ENCODE data around the gene LRRC3.

LRRC3 gene

GRCh38 chr21:44484498-44485253, 29.4 kb downstream of the LRRC3 start:
- Histone ChIP-seq H3K9ac (ENCODE audit: low read length) (no peak overlapping the region), H2BK15ac (ENCODE audit: low read depth, poor library complexity, severe bottlenecking) (no peak overlapping the region), H3K4me1 (ENCODE audit: control insufficient read depth, insufficient read depth, low read depth, low read length) (no peaks in the 10 kb centered on the region), H2BK12ac (ENCODE audit: low read length in 2 of 2) (no peak overlapping the region), H3K18ac (ENCODE audit: low read depth in 1 of 2, low read length in 2 of 2) (no peak overlapping the region), H3K23ac (ENCODE audit: low read length in 2 of 2) (no peak overlapping the region), H3K27ac (ENCODE audit: low read length, poor library complexity, severe bottlenecking) (no peak overlapping the region), H3K79me1 (replicated peaks; ENCODE audit: low read length, poor library complexity, severe bottlenecking) (no peaks in the 10 kb centered on the region), H2BK120ac (ENCODE audit: low read depth, low read length) (no peak overlapping the region), H3K14ac (ENCODE audit: low read length in 2 of 2) (no peak overlapping the region), H3K4me3 (ENCODE audit: insufficient read depth in 1 of 2, low read depth in 1 of 2, low read length in 2 of 2) (no peak overlapping the region), H3K9me3 (ENCODE audit: control insufficient read depth, low read length) (no peaks in the 10 kb centered on the region), H3K4ac (ENCODE audit: low read depth in 1 of 2, low read length in 2 of 2) (no peak overlapping the region), H3K27me3 (ENCODE audit: control insufficient read depth in 1 of 2, insufficient read depth in 1 of 2, low read length in 2 of 2) (peaks cover 12 to 25% of the 10 kb centered on the region in 2 experiments), H4K91ac (ENCODE audit: low read length) (no peak overlapping the region), H3K4me2 (ENCODE audit: low read length, poor library complexity, severe bottlenecking) (no peak overlapping the region), H2AFZ (ENCODE audit: low read depth, low read length) (no peak overlapping the region), H3K36me3 (ENCODE audit: control insufficient read depth in 1 of 2, insufficient read depth in 2 of 2, low read depth in 1 of 2, low read length in 2 of 2) (no peaks in the 10 kb centered on the region), H2AK5ac (ENCODE audit: low read length, severe bottlenecking) (no peak overlapping the region), H2BK5ac (ENCODE audit: low read depth, low read length, poor library complexity, severe bottlenecking) (no peak overlapping the region), H4K8ac (ENCODE audit: low read length) (no peak overlapping the region)
- WGBS: 86% methylated on average over 19 of the region's 43 CpGs
- DNase-seq: no peak

- 33% methylated on average over 25 of the region's 25 CpGs for WGBS
- H3K36me3 ChIP-seq (ENCODE audit: control insufficient read depth in 1 of 2, insufficient read depth in 2 of 2, low read depth in 1 of 2, low read length in 2 of 2): no peaks in the 10 kb centered on the region
- H4K91ac ChIP-seq (ENCODE audit: low read length): no peak overlapping the region
- no peak overlapping the region for H2AFZ ChIP-seq (ENCODE audit: low read depth, low read length)
- H3K4me3 ChIP-seq (ENCODE audit: insufficient read depth in 1 of 2, low read depth in 1 of 2, low read length in 2 of 2): peak overlapping the region in 1 of 2 experiments; percentile 71
- H2BK120ac ChIP-seq (ENCODE audit: low read depth, low read length): no peak overlapping the region
- H3K79me1 ChIP-seq (replicated peaks; ENCODE audit: low read length, poor library complexity, severe bottlenecking): no peaks in the 10 kb centered on the region
- no peak overlapping the region for H2BK15ac ChIP-seq (ENCODE audit: low read depth, poor library complexity, severe bottlenecking)
- no peak overlapping the region for H3K27ac ChIP-seq (ENCODE audit: low read length, poor library complexity, severe bottlenecking)
- H3K4ac ChIP-seq (ENCODE audit: low read depth in 1 of 2, low read length in 2 of 2): no peak overlapping the region
- peak overlapping the region in 1 of 2 experiments; percentile 16 for H3K18ac ChIP-seq (ENCODE audit: low read depth in 1 of 2, low read length in 2 of 2)
- no peaks in the 10 kb centered on the region for H3K9me3 ChIP-seq (ENCODE audit: control insufficient read depth, low read length)
- H3K27me3 ChIP-seq (ENCODE audit: control insufficient read depth in 1 of 2, insufficient read depth in 1 of 2, low read length in 2 of 2): peaks cover 12 to 25% of the 10 kb centered on the region in 2 experiments
- peak; percentile 74 for DNase-seq
- no peak overlapping the region for H4K8ac ChIP-seq (ENCODE audit: low read length)
- no peak overlapping the region for H3K14ac ChIP-seq (ENCODE audit: low read length in 2 of 2)
- H2BK12ac ChIP-seq (ENCODE audit: low read length in 2 of 2): no peak overlapping the region
- no peak overlapping the region for H3K23ac ChIP-seq (ENCODE audit: low read length in 2 of 2)
- H3K9ac ChIP-seq (ENCODE audit: low read length): peak overlapping the region; percentile 50
- H2AK5ac ChIP-seq (ENCODE audit: low read length, severe bottlenecking): no peak overlapping the region
- H3K4me2 ChIP-seq (ENCODE audit: low read length, poor library complexity, severe bottlenecking): no peak overlapping the region
- H2BK5ac ChIP-seq (ENCODE audit: low read depth, low read length, poor library complexity, severe bottlenecking): no peak overlapping the region
- H3K4me1 ChIP-seq (ENCODE audit: control insufficient read depth, insufficient read depth, low read depth, low read length): no peaks in the 10 kb centered on the region
These were observed 30.0 kb downstream of the LRRC3 start for GRCh38 chr21:44485254-44485793.

- Histone ChIP-seq H2BK120ac (ENCODE audit: low read depth, low read length) (no peak overlapping the region), H3K9me3 (ENCODE audit: control insufficient read depth, low read length) (no peaks in the 10 kb centered on the region), H3K9ac (ENCODE audit: low read length) (peak overlapping the region; percentile 50), H3K4me1 (ENCODE audit: control insufficient read depth, insufficient read depth, low read depth, low read length) (no peaks in the 10 kb centered on the region), H2BK15ac (ENCODE audit: low read depth, poor library complexity, severe bottlenecking) (no peak overlapping the region), H3K18ac (ENCODE audit: low read depth in 1 of 2, low read length in 2 of 2) (no peak overlapping the region), H3K4ac (ENCODE audit: low read depth in 1 of 2, low read length in 2 of 2) (no peak overlapping the region), H2BK5ac (ENCODE audit: low read depth, low read length, poor library complexity, severe bottlenecking) (no peak overlapping the region), H3K4me2 (ENCODE audit: low read length, poor library complexity, severe bottlenecking) (no peak overlapping the region), H3K36me3 (ENCODE audit: control insufficient read depth in 1 of 2, insufficient read depth in 2 of 2, low read depth in 1 of 2, low read length in 2 of 2) (no peaks in the 10 kb centered on the region), H3K23ac (ENCODE audit: low read length in 2 of 2) (no peak overlapping the region), H2BK12ac (ENCODE audit: low read length in 2 of 2) (peak overlapping the region in 1 of 2 experiments; percentile 12), H2AK5ac (ENCODE audit: low read length, severe bottlenecking) (no peak overlapping the region), H4K91ac (ENCODE audit: low read length) (peak overlapping the region; percentile 45), H3K79me1 (replicated peaks; ENCODE audit: low read length, poor library complexity, severe bottlenecking) (no peaks in the 10 kb centered on the region), H4K8ac (ENCODE audit: low read length) (no peak overlapping the region), H2AFZ (ENCODE audit: low read depth, low read length) (peak overlapping the region; percentile 67), H3K4me3 (ENCODE audit: insufficient read depth in 1 of 2, low read depth in 1 of 2, low read length in 2 of 2) (peak overlapping the region in 1 of 2 experiments; percentile 71), H3K27ac (ENCODE audit: low read length, poor library complexity, severe bottlenecking) (no peak overlapping the region), H3K14ac (ENCODE audit: low read length in 2 of 2) (peak overlapping the region in 1 of 2 experiments; percentile 55), H3K27me3 (ENCODE audit: control insufficient read depth in 1 of 2, insufficient read depth in 1 of 2, low read length in 2 of 2) (peaks cover 12 to 25% of the 10 kb centered on the region in 2 experiments)
- 23% methylated on average over 9 of the region's 10 CpGs for WGBS
- DNase-seq: no peak
These were observed 30.5 kb downstream of the LRRC3 start for GRCh38 chr21:44485796-44486195.

GRCh38 chr21:44486302-44486701, 31.0 kb downstream of the LRRC3 start:
- no peak overlapping the region for H4K91ac ChIP-seq (ENCODE audit: low read length)
- H3K23ac ChIP-seq (ENCODE audit: low read length in 2 of 2): peak overlapping the region in 1 of 2 experiments; percentile 72
- H3K27me3 ChIP-seq (ENCODE audit: control insufficient read depth in 1 of 2, insufficient read depth in 1 of 2, low read length in 2 of 2): peaks cover 12 to 25% of the 10 kb centered on the region in 2 experiments
- no peak overlapping the region for H2BK15ac ChIP-seq (ENCODE audit: low read depth, poor library complexity, severe bottlenecking)
- H3K4me1 ChIP-seq (ENCODE audit: control insufficient read depth, insufficient read depth, low read depth, low read length): no peaks in the 10 kb centered on the region
- no peak overlapping the region for H4K8ac ChIP-seq (ENCODE audit: low read length)
- no peaks in the 10 kb centered on the region for H3K79me1 ChIP-seq (replicated peaks; ENCODE audit: low read length, poor library complexity, severe bottlenecking)
- no peak overlapping the region for H2AFZ ChIP-seq (ENCODE audit: low read depth, low read length)
- no peak overlapping the region for H2AK5ac ChIP-seq (ENCODE audit: low read length, severe bottlenecking)
- H3K9ac ChIP-seq (ENCODE audit: low read length): no peak overlapping the region
- H3K36me3 ChIP-seq (ENCODE audit: control insufficient read depth in 1 of 2, insufficient read depth in 2 of 2, low read depth in 1 of 2, low read length in 2 of 2): no peaks in the 10 kb centered on the region
- no peak overlapping the region for H2BK120ac ChIP-seq (ENCODE audit: low read depth, low read length)
- H2BK5ac ChIP-seq (ENCODE audit: low read depth, low read length, poor library complexity, severe bottlenecking): no peak overlapping the region
- no peaks in the 10 kb centered on the region for H3K9me3 ChIP-seq (ENCODE audit: control insufficient read depth, low read length)
- H3K4ac ChIP-seq (ENCODE audit: low read depth in 1 of 2, low read length in 2 of 2): no peak overlapping the region
- no peak for DNase-seq
- H3K27ac ChIP-seq (ENCODE audit: low read length, poor library complexity, severe bottlenecking): no peak overlapping the region
- H3K18ac ChIP-seq (ENCODE audit: low read depth in 1 of 2, low read length in 2 of 2): no peak overlapping the region
- no peak overlapping the region for H2BK12ac ChIP-seq (ENCODE audit: low read length in 2 of 2)
- peak overlapping the region in 1 of 2 experiments; percentile 71 for H3K4me3 ChIP-seq (ENCODE audit: insufficient read depth in 1 of 2, low read depth in 1 of 2, low read length in 2 of 2)
- H3K14ac ChIP-seq (ENCODE audit: low read length in 2 of 2): peak overlapping the region in 1 of 2 experiments; percentile 53
- 61% methylated on average over 14 of the region's 16 CpGs for WGBS
- no peak overlapping the region for H3K4me2 ChIP-seq (ENCODE audit: low read length, poor library complexity, severe bottlenecking)
